PC-3 (cell line): ENCODE results near the gene CCNY. TPM values are rescaled to one million over a fixed set of nuclear protein-coding genes. Genes with fewer than 3 reads are reported as not detected.

Experiments used
- ATAC-seq: fragments of 200-7000 bp; cut with Tn5 transposase; 2 replicates; pipeline ENCODE4 v1.9.1; 2020; ENCODE audit warnings: mild to moderate bottlenecking, moderate library complexity
- BruUV-seq: library from RNA; stranded (reverse); fragments of 400-500 nt; replicated peaks from 2 replicates; lab custom pipeline; 2021; lab: Mats Ljungman, UMichigan
- CTCF ChIA-PET: fragments of 300-600 bp; sonication (Branson Sonifier 250); formaldehyde crosslinking; loops from one replicate; lab custom pipeline; 2022; ENCODE audit warnings: antibody characterized with exemption; lab: Charles Lee
- POLR2A ChIA-PET: fragments of 300-600 bp; sonication (Branson Sonifier 250); formaldehyde crosslinking; loops from one replicate; lab custom pipeline; 2022; ENCODE audit warnings: antibody characterized with exemption; ENCODE audit not compliant: unreplicated experiment; lab: Charles Lee
- DNase-seq: peaks from one replicate; pipeline ENCODE4 v3.0.0-alpha.2; 2015
- H2AFZ ChIP-seq: fragments of 300-600 bp; sonication (generic); 2 replicates; pipeline ENCODE4 v1.6.0; 2016; ENCODE audit warnings: antibody characterized with exemption, low read length
- H3F3A ChIP-seq: fragments of 300-600 bp; sonication (generic); one replicate; pipeline ENCODE4 v1.6.0; 2017; ENCODE audit warnings: antibody characterized with exemption, low read length, control low read depth, mild to moderate bottlenecking; ENCODE audit not compliant: unreplicated experiment
- H3K27ac ChIP-seq: fragments of 300-600 bp; sonication (generic); 2 replicates; pipeline ENCODE4 v1.5.1; 2016; ENCODE audit warnings: mild to moderate bottlenecking, low read length
- H3K27me3 ChIP-seq: fragments of 300-600 bp; sonication (generic); 2 replicates; pipeline ENCODE4 v1.6.1; 2016; ENCODE audit warnings: low read length, mixed read lengths
- H3K36me3 ChIP-seq: fragments of 300-600 bp; sonication (generic); 2 replicates; pipeline ENCODE4 v1.6.1; 2016; ENCODE audit warnings: low read depth, mixed run types, low read length, mixed read lengths
- H3K4me1 ChIP-seq: fragments of 300-600 bp; sonication (generic); 2 replicates; pipeline ENCODE4 v1.5.1; 2016; ENCODE audit warnings: low read length; ENCODE audit not compliant: insufficient read depth
- H3K4me2 ChIP-seq: fragments of 300-600 bp; sonication (generic); 2 replicates; pipeline ENCODE4 v1.6.0; 2016; ENCODE audit warnings: low read length
- H3K4me3 ChIP-seq: fragments of 300-600 bp; sonication (generic); 2 replicates; pipeline ENCODE4 v1.5.1; 2016; ENCODE audit warnings: mild to moderate bottlenecking, low read length, mixed read lengths
- H3K79me2 ChIP-seq: fragments of 300-600 bp; sonication (generic); 2 replicates; pipeline ENCODE4 v1.6.1; 2017; ENCODE audit warnings: low read length, mixed read lengths
- H3K9ac ChIP-seq: fragments of 300-600 bp; sonication (generic); 2 replicates; pipeline ENCODE4 v1.6.0; 2016; ENCODE audit warnings: mild to moderate bottlenecking, low read length
- H3K9me2 ChIP-seq: fragments of 300-600 bp; sonication (generic); replicated peaks from 2 replicates; pipeline ENCODE4 v1.6.1; 2016; ENCODE audit warnings: mixed run types, low read length, mixed read lengths
- H3K9me3 ChIP-seq: fragments of 300-600 bp; sonication (generic); 2 replicates; pipeline ENCODE4 v1.6.1; 2016; ENCODE audit warnings: low read length, mixed read lengths
- H4K20me1 ChIP-seq: fragments of 300-600 bp; sonication (generic); 2 replicates; pipeline ENCODE4 v1.6.1; 2016; ENCODE audit warnings: low read length, mixed read lengths
- EZH2 ChIP-seq: fragments of 300-600 bp; sonication (generic); IDR thresholded peaks from one replicate; pipeline ENCODE4 v1.6.1; 2017; ENCODE audit warnings: antibody characterized with exemption, mild to moderate bottlenecking, low read length; ENCODE audit not compliant: unreplicated experiment
- EZH2phosphoT487 ChIP-seq: fragments of 300-600 bp; sonication (generic); IDR thresholded peaks from 2 replicates; pipeline ENCODE4 v1.6.1; 2018; ENCODE audit warnings: mild to moderate bottlenecking, antibody characterized with exemption, low read length, borderline replicate concordance
- intact Hi-C: fragments of 100-400 bp; cut with micrococcal nuclease; formaldehyde crosslinking; loops from 2 replicates; pipeline ENCODE4 v1.9.0; 2023
- total RNA-seq: library from RNA; depleted of rRNA; stranded (reverse); fragments of >200 nt; gene quantifications from 2 replicates; pipeline ENCODE4 v1.2.3, GENCODE V29; 2014
- TF ChIP-seq, protein P1 (sequence below): fragments of 300-600 bp; sonication (generic); conservative IDR thresholded peaks from 2 replicates; pipeline ENCODE4 v1.5.1; 2017; ENCODE audit warnings: antibody characterized with exemption, low read depth, mild to moderate bottlenecking, low read length

CCNY gene
- total RNA-seq, 1 experiment from 2014 or later: 146 TPM

- H4K20me1 ChIP-seq: no peaks in the 10 kb centered on the region; the same call in 1 of the 2 replicates
- no peaks in the 10 kb centered on the region for H3F3A ChIP-seq
- BruUV-seq: no TSS peak
- intact Hi-C loops: no loop called here
- peaks cover 10% of the 10 kb centered on the region; the same call in 1 of the 2 replicates for H3K36me3 ChIP-seq
- H3K9ac ChIP-seq: no peak overlapping the region
- H3K79me2 ChIP-seq: peaks cover 12% of the 10 kb centered on the region
- TF ChIP-seq EZH2phosphoT487 (no peak), EZH2 (no peak)
- TF ChIP-seq, protein P1, sequence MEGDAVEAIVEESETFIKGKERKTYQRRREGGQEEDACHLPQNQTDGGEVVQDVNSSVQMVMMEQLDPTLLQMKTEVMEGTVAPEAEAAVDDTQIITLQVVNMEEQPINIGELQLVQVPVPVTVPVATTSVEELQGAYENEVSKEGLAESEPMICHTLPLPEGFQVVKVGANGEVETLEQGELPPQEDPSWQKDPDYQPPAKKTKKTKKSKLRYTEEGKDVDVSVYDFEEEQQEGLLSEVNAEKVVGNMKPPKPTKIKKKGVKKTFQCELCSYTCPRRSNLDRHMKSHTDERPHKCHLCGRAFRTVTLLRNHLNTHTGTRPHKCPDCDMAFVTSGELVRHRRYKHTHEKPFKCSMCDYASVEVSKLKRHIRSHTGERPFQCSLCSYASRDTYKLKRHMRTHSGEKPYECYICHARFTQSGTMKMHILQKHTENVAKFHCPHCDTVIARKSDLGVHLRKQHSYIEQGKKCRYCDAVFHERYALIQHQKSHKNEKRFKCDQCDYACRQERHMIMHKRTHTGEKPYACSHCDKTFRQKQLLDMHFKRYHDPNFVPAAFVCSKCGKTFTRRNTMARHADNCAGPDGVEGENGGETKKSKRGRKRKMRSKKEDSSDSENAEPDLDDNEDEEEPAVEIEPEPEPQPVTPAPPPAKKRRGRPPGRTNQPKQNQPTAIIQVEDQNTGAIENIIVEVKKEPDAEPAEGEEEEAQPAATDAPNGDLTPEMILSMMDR: no peak
- no peak overlapping the region for H3K4me2 ChIP-seq
- no peaks in the 10 kb centered on the region for H3K9me3 ChIP-seq
- POLR2A ChIA-PET: no interaction called here
- H3K9me2 ChIP-seq: no peaks in the 10 kb centered on the region
- ATAC-seq (no peak), DNase-seq (no peak)
- H3K4me3 ChIP-seq: no peak overlapping the region
- no peaks in the 10 kb centered on the region for H3K27me3 ChIP-seq
- H3K4me1 ChIP-seq: no peaks in the 10 kb centered on the region
- H2AFZ ChIP-seq: no peak overlapping the region
- H3K27ac ChIP-seq: no peak overlapping the region
- CTCF ChIA-PET: no interaction called here
These were observed 171.3 kb downstream of the CCNY start for GRCh38 chr10:35507519-35508109.

DNA sequence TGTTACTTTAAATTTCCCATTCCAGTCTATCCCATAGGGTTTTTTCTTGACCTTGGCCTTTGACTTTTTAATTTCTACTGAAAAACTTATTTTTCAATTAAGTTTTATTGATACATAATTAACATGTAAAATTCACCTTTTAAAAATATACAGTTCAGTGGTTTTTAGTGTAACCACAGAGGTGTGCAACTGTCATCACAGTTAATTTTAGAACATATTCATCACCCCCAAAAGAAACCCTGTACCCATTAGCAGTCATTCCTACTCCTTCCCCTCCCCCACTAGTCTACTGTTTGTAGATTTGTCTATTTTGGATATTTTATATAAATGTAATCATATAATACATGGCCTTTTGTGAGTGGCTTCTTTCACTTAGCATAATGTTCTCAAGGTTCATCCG lies 172.3 kb downstream of the CCNY start:
- Histone ChIP-seq H3F3A (no peaks in the 10 kb centered on the region), H3K4me3 (no peak overlapping the region), H3K27ac (no peak overlapping the region), H3K9ac (no peak overlapping the region), H3K27me3 (no peaks in the 10 kb centered on the region), H3K9me3 (no peaks in the 10 kb centered on the region), H4K20me1 (no peaks in the 10 kb centered on the region; the same call in 1 of the 2 replicates), H3K36me3 (peaks cover 10% of the 10 kb centered on the region; the same call in 1 of the 2 replicates), H3K9me2 (no peaks in the 10 kb centered on the region), H3K4me1 (no peaks in the 10 kb centered on the region), H2AFZ (no peak overlapping the region), H3K79me2 (peaks cover 16% of the 10 kb centered on the region), H3K4me2 (no peak overlapping the region)
- DNase-seq: no peak
- BruUV-seq: no TSS peak
- ChIA-PET POLR2A (no interaction called here), CTCF (no interaction called here)
- no peak for TF ChIP-seq EZH2
- TF ChIP-seq EZH2phosphoT487: no peak
- TF ChIP-seq, protein P1: no peak
- intact Hi-C loops: no loop called here
- no peak for ATAC-seq

DNA sequence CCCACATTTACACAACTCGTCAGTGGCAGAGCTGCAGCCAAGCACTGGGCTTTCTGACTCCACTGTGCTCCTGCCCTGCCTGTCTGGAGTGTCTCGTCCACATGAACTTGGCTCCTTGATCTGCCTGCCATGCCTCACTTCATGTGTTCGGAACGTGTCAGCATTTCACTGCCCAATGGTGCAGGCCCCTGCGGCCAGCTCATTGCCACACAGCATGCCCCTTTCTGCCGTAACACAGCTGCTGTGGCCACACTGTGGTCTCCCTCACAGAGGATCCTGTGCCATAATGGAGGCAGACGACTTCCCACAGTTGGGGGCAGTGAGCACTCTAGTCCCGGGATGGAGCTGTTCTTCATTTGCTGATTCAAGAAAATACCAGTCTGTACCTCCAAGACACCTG lies 174.6 kb downstream of the CCNY start:
- Histone ChIP-seq H3K9me2 (no peaks in the 10 kb centered on the region), H3K4me3 (no peak overlapping the region), H3K27me3 (no peaks in the 10 kb centered on the region), H3K36me3 (peaks cover 10% of the 10 kb centered on the region; the same call in 1 of the 2 replicates), H3K27ac (no peak overlapping the region), H3K4me2 (no peak overlapping the region), H2AFZ (no peak overlapping the region), H3F3A (no peaks in the 10 kb centered on the region), H3K9ac (no peak overlapping the region), H4K20me1 (no peaks in the 10 kb centered on the region; the same call in 1 of the 2 replicates), H3K4me1 (peaks cover 2% of the 10 kb centered on the region), H3K79me2 (peaks cover 23% of the 10 kb centered on the region), H3K9me3 (no peaks in the 10 kb centered on the region)
- intact Hi-C loops: no loop called here
- TF ChIP-seq, protein P1: no peak
- TF ChIP-seq EZH2phosphoT487 (no peak), EZH2 (no peak)
- no peak for DNase-seq
- no peak for ATAC-seq
- BruUV-seq: no TSS peak
- CTCF ChIA-PET: no interaction called here
- POLR2A ChIA-PET: no interaction called here
